ENCODE results near the gene NFE2L3. TPM values are rescaled to one million over a fixed set of nuclear protein-coding genes. Genes with fewer than 3 reads are reported as not detected.

Gene NFE2L3
- total and polyA plus RNA-seq, 2 of the 4 experiments (the other 2 are of a cell fraction) = 28.0 to 43.2 TPM

DNA sequence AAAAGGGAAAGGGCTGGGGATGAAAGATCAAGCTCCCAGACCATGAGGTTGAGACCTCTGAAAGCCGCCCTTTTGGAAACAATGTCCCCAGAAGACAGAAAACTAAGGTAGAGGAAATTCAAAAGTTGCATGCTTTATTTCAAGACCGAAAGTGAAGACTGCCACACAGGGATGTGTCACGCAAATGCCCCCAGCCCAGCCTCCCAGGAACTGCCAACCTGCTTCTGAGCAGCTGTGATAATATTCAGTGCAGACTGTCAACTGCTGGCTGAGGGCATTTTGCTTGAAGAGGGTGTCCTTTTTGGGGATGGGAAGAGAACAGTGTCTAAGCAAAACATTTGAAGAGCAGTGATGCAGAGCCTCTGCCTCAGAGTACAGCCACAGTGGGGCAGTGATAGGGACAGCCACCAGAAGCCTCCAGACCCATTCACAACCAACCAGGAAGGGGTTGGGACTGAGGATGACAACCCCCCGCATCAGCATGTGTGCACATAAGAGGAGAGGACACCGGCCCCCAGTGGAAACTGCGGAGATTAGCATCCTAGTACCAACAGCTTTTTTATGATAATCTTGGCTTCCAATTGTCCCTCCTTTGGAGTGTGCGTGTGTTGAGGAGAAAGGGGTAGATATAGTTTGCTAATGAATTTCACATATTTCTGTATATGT lies 34.7 kb upstream of the NFE2L3 start:
- ATAC-seq (ENCODE audit: low read depth) (no peak; the same call in 1 of the 2 replicates), DNase-seq (no peak)
- no peak overlapping the region for H3K14ac ChIP-seq (replicated peaks; ENCODE audit: low read depth, low read length)
- no peak overlapping the region for H3K27ac ChIP-seq (ENCODE audit: insufficient read depth, low read length)
- H4K91ac ChIP-seq (ENCODE audit: insufficient read depth, low read depth, low read length) = no peak overlapping the region
- H3K9ac ChIP-seq (ENCODE audit: low read depth, low read length) = no peak overlapping the region
- ChIA-PET CTCF (no interaction called here), POLR2A (ENCODE audit: unreplicated experiment) (no interaction called here)
- 82% methylated on average over 2 of the region's 7 CpGs; no CpG with 5 or more reads in 1 of the 2 experiments for WGBS, 2 experiments (ENCODE audit: extremely low coverage in 2 of 2, insufficient read length in 1 of 2)
- no peak overlapping the region for H2BK20ac ChIP-seq (ENCODE audit: low read depth, low read length)
- H3K27me3 ChIP-seq (ENCODE audit: control insufficient read depth, insufficient read depth, low read length) = peaks cover 19% of the 10 kb centered on the region
- TF ChIP-seq FOS (IDR thresholded peaks at IDR 0.05; ENCODE audit: low read depth, low read length) (no peak), POLR2A (IDR thresholded peaks at IDR 0.05; ENCODE audit: low read depth, low read length) (no peak), RCOR1 (IDR thresholded peaks at IDR 0.05; ENCODE audit: insufficient replicate concordance, low read length) (no peak), RFX5 (IDR thresholded peaks at IDR 0.05; ENCODE audit: low read depth, low read length) (no peak), NFE2L2 (IDR thresholded peaks at IDR 0.05; ENCODE audit: low read depth, low read length) (no peak), RAD21 (IDR thresholded peaks at IDR 0.05; ENCODE audit: low read length) (no peak)
- H4K5ac ChIP-seq (ENCODE audit: low read depth, low read length) = no peak overlapping the region
- no peaks in the 10 kb centered on the region for H3K9me3 ChIP-seq (ENCODE audit: control insufficient read depth, insufficient read depth, low read length)
- H3K56ac ChIP-seq (ENCODE audit: extremely low read depth, insufficient read depth, low read length) = no peak overlapping the region
- H3K4ac ChIP-seq (ENCODE audit: low read depth, low read length) = no peak overlapping the region
- H3K36me3 ChIP-seq (ENCODE audit: control insufficient read depth, insufficient read depth, low read length) = no peaks in the 10 kb centered on the region
- no peak overlapping the region for H2AK9ac ChIP-seq (replicated peaks; ENCODE audit: low read depth, low read length, poor library complexity)
- in situ Hi-C loops (cut with MboI; ENCODE audit: low sequenced_read_pairs) (no loop called here), dilution Hi-C loops (cut with HindIII; ENCODE audit: low sequenced_read_pairs, unreplicated experiment) (no loop called here), intact Hi-C loops (cut with micrococcal nuclease) (no loop called here)
- H3K18ac ChIP-seq (ENCODE audit: low read depth, low read length) = no peak overlapping the region
- no peaks in the 10 kb centered on the region for H4K20me1 ChIP-seq (ENCODE audit: insufficient read depth, low read length)
- no peak overlapping the region for H2BK15ac ChIP-seq (ENCODE audit: low read depth, low read length)
- BruUV-seq (replicated peaks) = no TSS peak
- no peak overlapping the region for H4K8ac ChIP-seq (ENCODE audit: low read depth in 2 of 2, low read length in 2 of 2)
- no peak overlapping the region for H2BK120ac ChIP-seq (ENCODE audit: low read depth, low read length)
- H3K23ac ChIP-seq (ENCODE audit: low read depth, low read length) = no peak overlapping the region
- no peak overlapping the region for H3K4me2 ChIP-seq (ENCODE audit: low read depth, low read length)
- H3K4me1 ChIP-seq (ENCODE audit: control insufficient read depth, insufficient read depth, low read length) = no peaks in the 10 kb centered on the region
- no peak overlapping the region for H2AFZ ChIP-seq (replicated peaks; ENCODE audit: low read length, poor library complexity)
- no peaks in the 10 kb centered on the region for H3K79me1 ChIP-seq (ENCODE audit: low read depth in 1 of 2, low read length in 2 of 2)
- no peak overlapping the region for H3K4me3 ChIP-seq (ENCODE audit: insufficient read depth, low read depth, low read length)
- no peaks in the 10 kb centered on the region for H3K9me1 ChIP-seq (ENCODE audit: insufficient read depth, low read length)
- no peak overlapping the region for H2BK5ac ChIP-seq (ENCODE audit: low read depth, low read length, poor library complexity, severe bottlenecking)
- H2AK5ac ChIP-seq (ENCODE audit: low read depth, low read length) = no peak overlapping the region
